HG03139 (cell line): ENCODE data around the gene LIPJ.

Experiments
- ATAC-seq: cut with Tn5 transposase; IDR thresholded peaks from one replicate; pipeline ENCODE4 v1.9.1; 2021; ENCODE audit not compliant: unreplicated experiment

The LIPJ gene, protein sequence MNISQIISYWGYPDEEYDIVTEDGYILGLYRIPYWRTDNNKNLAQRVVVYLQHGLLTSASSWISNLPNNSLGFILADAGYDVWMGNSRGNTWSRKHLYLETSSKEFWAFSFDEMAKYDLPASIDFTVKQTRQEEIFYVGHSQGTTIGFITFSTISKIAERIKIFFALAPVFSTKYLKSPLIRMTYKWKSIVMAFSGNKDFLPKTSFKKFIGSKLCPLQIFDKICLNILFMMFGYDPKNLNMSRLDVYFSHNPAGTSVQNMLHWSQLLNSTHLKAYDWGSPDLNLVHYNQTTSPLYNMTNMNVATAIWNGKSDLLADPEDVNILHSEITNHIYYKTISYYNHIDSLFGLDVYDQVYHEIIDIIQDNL

DNA sequence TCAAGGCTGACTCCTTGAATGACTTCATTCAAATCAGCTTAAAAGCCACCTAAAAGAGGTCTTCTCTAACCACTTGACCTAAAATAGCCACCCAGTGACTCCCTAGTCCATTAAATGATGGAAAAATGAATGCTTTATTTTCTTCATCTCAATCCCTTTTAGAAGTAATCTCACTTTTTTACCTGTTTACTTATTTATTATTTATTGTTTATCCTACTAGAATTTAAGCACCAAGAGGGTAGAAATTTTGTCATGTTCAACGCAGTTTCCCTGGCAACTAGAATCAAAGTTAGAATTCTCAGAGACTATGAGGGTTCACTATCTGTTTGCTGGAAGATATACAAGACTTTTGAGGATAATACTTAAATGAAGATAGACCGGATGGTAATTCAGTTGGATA, at the start of gene LIPJ:
Gene LIPJ, plus strand, starts transcription at position 301 of the 400 bp plus-strand sequence. CDS start 3,926 bp downstream, outside the sequence.
- no peak for ATAC-seq

DNA sequence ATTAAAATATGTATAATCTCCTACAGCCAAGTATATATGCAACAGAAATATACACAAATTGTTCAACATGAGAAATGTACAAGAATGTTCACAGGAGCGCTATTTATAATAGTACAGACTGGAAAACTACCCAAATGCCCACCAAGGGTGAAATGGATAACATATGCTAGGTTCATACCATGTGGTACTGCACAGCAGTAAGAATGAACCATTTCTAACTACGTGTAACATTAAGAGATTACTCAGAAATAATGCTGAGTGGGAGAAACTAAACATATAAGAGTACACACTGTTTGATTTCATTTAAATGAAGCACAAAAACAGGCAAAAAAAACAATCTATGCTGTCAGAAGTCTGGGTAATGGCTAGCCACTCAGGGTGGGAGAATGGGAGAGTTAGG, 49.2 kb upstream of the LIPJ start:
- ATAC-seq = no peak

DNA sequence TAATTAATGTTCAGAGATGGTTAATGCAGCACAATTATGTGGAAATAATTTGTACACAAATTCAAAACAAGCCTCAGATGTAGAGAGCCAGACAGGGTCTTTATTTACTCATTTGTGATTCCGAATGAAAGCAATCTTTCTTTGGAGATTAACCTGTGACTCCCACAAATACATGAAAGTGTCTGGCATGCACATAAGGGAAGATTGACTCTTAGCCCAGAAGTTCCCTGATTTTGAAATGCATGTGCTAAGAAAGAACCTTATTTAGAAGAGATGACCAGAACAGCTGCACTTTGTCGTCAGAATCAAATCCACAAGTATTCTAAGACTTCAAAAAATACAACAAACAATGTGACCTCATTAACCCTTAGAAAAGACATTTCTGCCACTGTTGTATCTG, 48.5 kb upstream of the LIPJ start:
- no peak for ATAC-seq

GRCh38 chr10:88540351-88540750, 46.2 kb upstream of the LIPJ start:
- ATAC-seq = no peak

DNA sequence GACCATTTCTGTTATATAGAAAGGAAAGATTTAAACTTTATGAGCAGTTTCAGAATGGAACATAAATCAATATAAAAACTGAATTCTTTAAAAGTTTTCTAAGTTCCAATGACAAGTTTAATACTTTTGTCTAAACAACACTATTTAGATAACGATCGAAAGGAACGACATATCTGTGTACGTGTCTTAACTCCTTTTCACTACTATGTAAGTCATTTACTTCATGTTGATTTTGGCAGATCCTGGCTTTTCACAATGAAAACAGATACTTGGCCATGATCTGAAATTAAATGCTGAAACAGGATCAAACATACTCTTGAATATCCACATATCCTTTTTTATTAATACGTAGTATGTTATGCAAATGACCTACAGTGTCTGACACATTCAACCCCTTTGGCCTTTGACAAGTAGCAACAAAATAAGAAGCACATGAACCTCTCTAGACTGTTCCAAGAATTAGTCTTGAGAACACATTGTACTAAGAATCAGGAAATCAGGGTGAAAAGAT, 45.4 kb upstream of the LIPJ start:
- no peak for ATAC-seq

DNA sequence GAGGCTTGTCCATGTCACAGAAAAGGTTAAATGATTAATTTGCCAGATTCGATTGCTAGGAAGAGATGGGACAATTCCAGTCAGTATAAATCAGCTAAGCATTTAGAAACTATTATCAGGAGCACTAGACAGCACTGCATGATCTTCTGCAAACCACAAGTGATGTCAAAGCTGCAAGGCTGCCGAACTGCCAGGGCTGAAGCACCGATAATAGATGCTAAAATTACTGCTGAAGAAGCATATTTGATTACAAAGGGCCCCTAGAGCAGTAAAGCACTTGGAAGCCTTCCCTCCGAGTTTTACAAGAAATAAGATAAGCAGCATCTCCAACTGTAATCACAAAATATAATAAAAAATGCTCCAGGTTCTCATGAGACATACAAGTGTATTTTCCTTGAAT, 44.0 kb upstream of the LIPJ start:
- no peak for ATAC-seq

GRCh38 chr10:88544140-88544870, 42.3 kb upstream of the LIPJ start:
- no peak for ATAC-seq

DNA sequence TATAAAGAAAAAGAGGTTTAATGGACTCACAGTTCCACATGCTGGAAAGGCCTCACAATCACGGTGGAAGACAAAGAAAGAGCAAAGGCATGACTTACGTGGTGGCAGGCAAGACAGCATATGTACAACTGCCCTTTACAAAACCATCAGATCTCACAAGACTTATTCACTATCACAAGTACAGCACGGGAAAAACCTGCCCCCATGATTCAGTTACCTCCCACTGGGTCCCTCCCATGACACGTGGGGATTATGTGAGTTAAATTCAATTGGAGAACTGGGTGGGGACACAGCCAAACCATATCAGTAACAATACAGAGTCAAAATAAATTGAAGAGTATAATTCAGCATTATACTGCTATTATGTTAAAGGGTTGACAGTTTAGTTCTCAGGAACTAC, 41.2 kb upstream of the LIPJ start:
- no peak for ATAC-seq

DNA sequence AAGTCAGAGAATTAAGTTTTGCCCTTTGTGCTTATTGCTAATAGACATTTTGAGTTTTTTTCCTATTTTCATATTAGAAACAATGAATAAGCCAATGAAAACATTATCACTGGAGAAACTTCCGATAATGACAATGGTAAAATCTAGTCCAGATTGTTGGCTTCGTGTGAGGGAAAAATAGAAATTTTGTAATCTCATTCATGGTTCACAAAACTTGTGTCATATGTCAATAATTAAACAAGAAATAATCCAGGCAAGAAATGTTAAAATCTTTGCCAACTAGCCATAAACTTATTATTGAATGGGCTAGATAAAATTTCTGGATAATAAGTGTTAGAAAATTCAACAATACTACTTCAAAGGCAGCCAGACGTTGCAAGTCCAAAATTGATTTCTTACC, 40.1 kb upstream of the LIPJ start:
- no peak for ATAC-seq

DNA sequence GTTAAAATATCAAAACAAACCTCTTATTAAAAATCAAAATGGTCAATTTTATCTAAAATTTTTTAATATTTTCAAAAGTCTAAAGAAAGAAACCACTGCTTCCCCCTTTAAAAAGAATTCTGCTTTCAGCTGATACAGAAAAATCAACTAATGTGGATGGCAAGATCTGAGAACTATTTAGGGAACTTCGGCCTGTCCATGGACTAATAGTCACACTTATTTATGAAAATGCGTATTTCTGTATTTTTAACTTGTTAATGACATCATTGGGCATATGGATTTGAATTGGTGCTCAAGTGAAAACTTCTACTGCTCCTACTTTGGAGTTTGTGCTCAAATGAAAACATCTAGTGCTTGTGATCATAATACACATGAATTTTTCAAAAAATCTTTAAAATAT, 35.3 kb upstream of the LIPJ start:
- no peak for ATAC-seq

GRCh38 chr10:88553116-88553752, 33.3 kb upstream of the LIPJ start:
- ATAC-seq = peak; percentile 86

DNA sequence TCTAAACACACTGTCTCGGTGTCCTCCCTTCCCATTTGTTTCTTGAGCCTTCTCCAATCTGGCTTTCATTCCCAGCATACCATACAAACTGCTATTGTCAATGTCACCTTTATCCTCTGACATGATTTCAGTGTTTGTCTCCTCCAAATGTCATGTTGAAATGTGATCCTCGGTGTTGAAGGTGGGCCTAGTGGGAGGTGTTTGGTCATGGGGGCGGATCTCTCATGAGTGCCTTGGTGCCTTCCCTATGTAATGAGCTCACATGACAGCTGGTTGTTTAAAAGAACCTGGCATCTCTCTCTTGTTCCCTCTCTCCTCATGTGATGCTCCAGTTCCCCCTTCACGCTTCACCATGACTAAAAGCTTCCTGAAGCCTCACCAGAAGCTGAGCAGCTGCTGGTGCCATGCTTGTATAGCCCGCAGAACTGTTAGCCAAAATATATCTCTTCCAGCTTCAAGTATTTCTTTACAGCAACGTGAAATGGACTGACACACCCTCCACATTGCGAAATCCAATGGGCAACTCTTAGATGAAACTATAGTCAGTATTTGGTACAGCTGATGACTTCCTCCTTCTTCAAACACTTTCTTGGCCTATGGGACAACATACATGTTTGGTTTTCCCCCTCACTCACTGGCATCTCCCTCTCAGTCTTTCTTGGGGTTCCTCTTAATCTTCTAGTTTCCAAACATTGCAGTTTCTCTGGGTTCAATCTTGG, 31.2 kb upstream of the LIPJ start:
- no peak for ATAC-seq

DNA sequence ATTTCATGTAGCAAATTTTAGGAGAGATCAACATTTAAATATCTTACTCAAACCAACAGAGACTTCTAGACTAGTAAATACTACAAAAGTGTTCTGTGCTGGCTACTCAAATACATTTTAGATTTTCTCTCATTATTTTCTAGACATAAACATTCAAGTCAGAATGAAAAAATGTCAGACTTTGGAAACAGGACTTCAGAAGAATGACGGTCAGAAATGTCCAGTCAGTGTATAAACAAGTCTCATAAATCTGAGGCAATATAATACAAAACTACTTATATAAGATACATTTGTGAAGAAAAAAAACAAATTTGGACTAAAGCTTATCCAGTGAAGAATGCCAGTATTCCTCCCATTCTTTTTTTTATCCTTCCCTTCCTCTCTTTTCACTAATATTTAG, 29.3 kb upstream of the LIPJ start:
- no peak for ATAC-seq

DNA sequence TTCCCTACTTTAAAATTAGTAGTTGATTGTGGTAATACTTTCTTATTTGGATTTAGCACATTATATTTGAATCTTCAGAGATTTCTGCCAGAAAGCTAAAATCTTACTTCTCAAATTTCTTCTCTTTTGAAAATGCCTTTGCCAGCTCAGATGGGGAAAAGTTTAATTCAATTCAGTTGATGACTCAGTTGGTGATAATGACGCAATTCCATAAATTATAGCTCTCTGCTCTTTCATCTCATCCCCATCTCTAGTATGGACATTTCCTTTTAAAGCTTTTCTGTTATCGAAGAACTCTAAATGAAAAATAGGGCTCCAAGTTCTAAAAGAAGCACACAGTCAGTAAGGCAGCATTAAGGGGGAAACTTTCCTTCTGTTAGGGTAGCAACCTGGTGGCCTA, 28.9 kb upstream of the LIPJ start:
- ATAC-seq = no peak

- no peak for ATAC-seq
Observed at GRCh38 chr10:88562152-88562551, 24.4 kb upstream of the LIPJ start.

DNA sequence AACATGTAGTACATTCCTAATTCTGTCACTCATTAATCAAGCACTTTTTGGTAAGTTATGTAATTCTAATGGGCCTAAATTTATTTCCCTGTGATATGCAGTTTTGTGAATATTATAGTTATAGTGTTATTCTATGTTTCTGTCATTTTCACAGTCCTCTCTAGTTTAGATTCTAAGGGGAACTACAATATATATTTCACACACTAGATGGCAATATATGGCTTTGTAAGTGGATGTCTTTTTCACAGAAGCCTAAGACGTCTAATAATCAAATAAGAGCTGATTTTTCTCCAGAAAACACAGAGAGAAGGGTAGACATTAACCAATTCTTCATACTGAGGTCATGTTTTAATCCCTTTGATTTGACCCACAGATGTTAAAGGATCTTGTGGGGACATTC, 21.5 kb upstream of the LIPJ start:
- no peak for ATAC-seq

- no peak for ATAC-seq
Observed at GRCh38 chr10:88582411-88582805, 4.2 kb upstream of the LIPJ start.

DNA sequence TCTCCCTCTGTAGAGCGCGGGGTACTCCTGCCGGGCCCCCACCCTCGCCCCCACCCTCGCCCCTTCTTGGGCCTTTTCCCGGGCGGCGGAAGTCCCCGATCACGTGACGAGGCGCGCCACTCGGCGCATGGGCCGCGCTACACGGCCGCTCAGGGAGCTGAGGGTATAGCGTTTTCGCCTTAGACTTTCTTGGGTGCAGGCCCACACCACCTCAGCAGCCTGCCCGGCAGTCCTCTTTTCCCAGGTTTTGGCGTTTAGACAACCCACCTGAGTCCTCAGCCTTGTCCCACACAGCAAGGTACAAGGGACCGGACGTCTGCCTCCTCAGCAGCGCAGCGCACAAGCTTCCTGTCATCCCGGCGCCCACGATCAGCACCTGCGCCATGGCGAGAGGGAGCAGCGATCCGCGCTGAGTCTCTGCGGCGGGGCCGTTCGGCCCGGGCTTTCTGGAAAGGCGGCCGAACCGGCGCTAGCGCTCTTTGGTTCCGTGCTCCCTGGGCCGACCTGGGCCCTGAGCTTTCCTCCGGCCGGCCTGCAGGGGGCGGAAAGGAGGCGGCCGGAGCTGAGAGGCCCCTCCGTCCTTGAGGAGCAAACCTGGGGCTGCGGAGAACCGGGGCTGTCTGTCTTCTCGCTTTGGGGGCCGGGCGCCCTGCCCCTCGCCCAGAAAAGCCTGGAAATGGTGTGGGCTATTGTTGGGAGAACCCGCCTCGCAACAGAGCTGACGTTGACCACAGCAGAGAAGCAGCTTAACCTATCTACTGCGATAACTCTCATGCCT, 3.6 kb upstream of the LIPJ start, which contains the start of gene RNLS:
Gene RNLS, minus strand, starts transcription at position 513 of the 778 bp plus-strand sequence.
- peak; percentile 73 for ATAC-seq

DNA sequence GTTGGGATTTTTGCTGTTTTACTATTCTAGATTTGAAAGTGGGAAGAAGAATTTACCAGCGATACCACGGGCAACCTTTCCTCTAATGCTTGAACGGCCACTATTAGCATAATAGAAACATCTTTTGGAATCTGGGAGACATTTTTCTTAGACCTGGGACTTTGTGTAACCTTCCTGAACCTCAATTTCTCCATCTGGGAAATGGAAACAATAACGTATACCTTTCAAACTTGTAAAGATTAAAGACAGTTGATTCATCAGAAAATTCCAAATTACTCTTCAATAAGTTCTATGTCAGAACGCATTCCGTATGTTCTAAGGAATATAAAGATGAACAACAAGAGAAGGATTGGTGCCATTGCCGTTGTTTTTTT, 3.0 kb upstream of the LIPJ start:
- ATAC-seq = no peak

- ATAC-seq = no peak
Observed at GRCh38 chr10:88592381-88592780, 5.8 kb downstream of the LIPJ start.
